A673 (cell line): ENCODE results near the gene TRPC4. TPM values are rescaled to one million over a fixed set of nuclear protein-coding genes. Genes with fewer than 3 reads are reported as not detected.
A peak's percentile ranks its signal among the peaks of the same experiment; 100 is the strongest.

ENCODE experiments used
- BruUV-seq: library from RNA; stranded (reverse); fragments of 400-500 nt; replicated peaks from 2 replicates; lab custom pipeline; 2021; lab: Mats Ljungman, UMichigan
- CTCF ChIA-PET: fragments of 300-600 bp; sonication (Branson Sonifier 250); formaldehyde crosslinking; loops from one replicate; lab custom pipeline; 2022; ENCODE audit warnings: antibody characterized with exemption; lab: Charles Lee
- POLR2A ChIA-PET: fragments of 300-600 bp; sonication (Branson Sonifier 250); formaldehyde crosslinking; loops from one replicate; lab custom pipeline; 2022; ENCODE audit warnings: antibody characterized with exemption; ENCODE audit not compliant: low non-redundant PET; lab: Charles Lee
- DNase-seq: peaks from one replicate; pipeline ENCODE4 v3.0.0-alpha.2; 2015; ENCODE audit warnings: low spot score
- H3K27ac ChIP-seq: fragments of 200-600 bp; sonication (generic); 2 replicates; pipeline ENCODE4 v1.5.1; 2016; ENCODE audit warnings: mixed run types, low read depth, mild to moderate bottlenecking, mixed read lengths, antibody characterized with exemption, low read length; ENCODE audit not compliant: poor library complexity, severe bottlenecking
- H3K27me3 ChIP-seq: fragments of 200-600 bp; sonication (generic); replicated peaks from 2 replicates; pipeline ENCODE4 v1.6.1; 2017; ENCODE audit warnings: mixed run types, low read depth, mild to moderate bottlenecking, mixed read lengths, antibody characterized with exemption, low read length; ENCODE audit not compliant: insufficient read depth, poor library complexity
- H3K36me3 ChIP-seq: fragments of 200-600 bp; sonication (generic); 2 replicates; pipeline ENCODE4 v1.6.1; 2016; ENCODE audit warnings: mixed run types, mild to moderate bottlenecking, mixed read lengths, antibody characterized with exemption, low read length; ENCODE audit not compliant: insufficient read depth, poor library complexity, severe bottlenecking
- H3K4me1 ChIP-seq: fragments of 200-600 bp; sonication (generic); 2 replicates; pipeline ENCODE4 v1.6.1; 2017; ENCODE audit warnings: mixed run types, mild to moderate bottlenecking, mixed read lengths, antibody characterized with exemption, low read length; ENCODE audit not compliant: insufficient read depth, poor library complexity, severe bottlenecking
- H3K4me3 ChIP-seq: fragments of 200-600 bp; sonication (generic); 2 replicates; pipeline ENCODE4 v1.5.1; 2016; ENCODE audit warnings: low read depth, mixed run types, mild to moderate bottlenecking, mixed read lengths, low read length; ENCODE audit not compliant: poor library complexity, severe bottlenecking
- H3K9me3 ChIP-seq: fragments of 200-600 bp; sonication (generic); 2 replicates; pipeline ENCODE4 v1.6.1; 2016; ENCODE audit warnings: mixed run types, low read depth, mild to moderate bottlenecking, mixed read lengths, antibody characterized with exemption, low read length; ENCODE audit not compliant: poor library complexity, severe bottlenecking
- EZH2 ChIP-seq: fragments of 200-600 bp; sonication (generic); IDR thresholded peaks from 2 replicates; pipeline ENCODE4 v1.6.1; 2017; ENCODE audit warnings: borderline replicate concordance, low read depth, mild to moderate bottlenecking, mixed read lengths, antibody characterized with exemption, low read length; ENCODE audit not compliant: poor library complexity, severe bottlenecking
- intact Hi-C: fragments of 100-400 bp; cut with micrococcal nuclease; formaldehyde crosslinking; loops from one replicate; pipeline ENCODE4 v1.10.0; 2022; ENCODE audit not compliant: unreplicated experiment
- total RNA-seq: library from RNA; stranded (reverse); gene quantifications from 2 replicates; pipeline ENCODE4 v1.2.3, GENCODE V29; 2021
- TF ChIP-seq, protein P1 (sequence below): fragments of 300-800, 200-600 bp; sonication (generic); conservative IDR thresholded peaks from 2 replicates; pipeline ENCODE4 v1.5.1; 2017; ENCODE audit warnings: low read depth, mild to moderate bottlenecking, antibody characterized with exemption, low read length, moderate library complexity, mixed read lengths

Gene TRPC4
- total RNA-seq, 1 experiment from 2014 or later: 27.0 TPM

- BruUV-seq: no TSS peak
- Histone ChIP-seq H3K4me3 (no peak overlapping the region), H3K27me3 (no peaks in the 10 kb centered on the region), H3K9me3 (no peaks in the 10 kb centered on the region), H3K36me3 (peaks cover 3% of the 10 kb centered on the region), H3K27ac (no peak overlapping the region), H3K4me1 (no peaks in the 10 kb centered on the region)
- TF ChIP-seq EZH2: no peak
- TF ChIP-seq, protein P1, sequence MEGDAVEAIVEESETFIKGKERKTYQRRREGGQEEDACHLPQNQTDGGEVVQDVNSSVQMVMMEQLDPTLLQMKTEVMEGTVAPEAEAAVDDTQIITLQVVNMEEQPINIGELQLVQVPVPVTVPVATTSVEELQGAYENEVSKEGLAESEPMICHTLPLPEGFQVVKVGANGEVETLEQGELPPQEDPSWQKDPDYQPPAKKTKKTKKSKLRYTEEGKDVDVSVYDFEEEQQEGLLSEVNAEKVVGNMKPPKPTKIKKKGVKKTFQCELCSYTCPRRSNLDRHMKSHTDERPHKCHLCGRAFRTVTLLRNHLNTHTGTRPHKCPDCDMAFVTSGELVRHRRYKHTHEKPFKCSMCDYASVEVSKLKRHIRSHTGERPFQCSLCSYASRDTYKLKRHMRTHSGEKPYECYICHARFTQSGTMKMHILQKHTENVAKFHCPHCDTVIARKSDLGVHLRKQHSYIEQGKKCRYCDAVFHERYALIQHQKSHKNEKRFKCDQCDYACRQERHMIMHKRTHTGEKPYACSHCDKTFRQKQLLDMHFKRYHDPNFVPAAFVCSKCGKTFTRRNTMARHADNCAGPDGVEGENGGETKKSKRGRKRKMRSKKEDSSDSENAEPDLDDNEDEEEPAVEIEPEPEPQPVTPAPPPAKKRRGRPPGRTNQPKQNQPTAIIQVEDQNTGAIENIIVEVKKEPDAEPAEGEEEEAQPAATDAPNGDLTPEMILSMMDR: no peak
- peak; percentile 37 for DNase-seq
- ChIA-PET CTCF (no interaction called here), POLR2A (no interaction called here)
- intact Hi-C loops: no loop called here
Measured at GRCh38 chr13:37656247-37656940, 213.2 kb downstream of the TRPC4 start.

DNA sequence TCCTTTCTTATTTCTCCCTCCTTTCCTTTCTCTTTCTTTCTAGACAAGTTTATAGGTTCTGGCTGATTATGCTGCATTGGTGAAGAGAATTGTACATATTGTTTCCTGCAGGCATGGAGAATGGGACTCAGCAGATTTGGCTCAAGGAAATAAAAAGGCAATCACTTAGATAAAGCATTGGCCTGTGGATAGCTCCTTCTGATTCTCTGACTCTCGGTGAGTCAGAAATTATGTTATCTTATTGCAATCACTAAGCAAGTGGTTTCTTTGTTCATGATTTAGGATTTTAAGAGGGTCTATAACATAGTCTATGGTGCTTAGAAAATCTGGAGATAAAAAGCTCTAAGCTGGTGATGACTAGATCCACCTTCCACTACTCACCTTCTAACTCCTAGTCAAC is 217.0 kb downstream of the TRPC4 start:
- DNase-seq: no peak
- no peaks in the 10 kb centered on the region for H3K27me3 ChIP-seq
- ChIA-PET POLR2A (no interaction called here), CTCF (no interaction called here)
- no TSS peak for BruUV-seq
- intact Hi-C loops: no loop called here
- no peaks in the 10 kb centered on the region for H3K36me3 ChIP-seq
- H3K4me1 ChIP-seq: no peaks in the 10 kb centered on the region
- H3K27ac ChIP-seq: no peak overlapping the region
- TF ChIP-seq, protein P1: no peak
- TF ChIP-seq EZH2: no peak
- H3K4me3 ChIP-seq: no peak overlapping the region
- H3K9me3 ChIP-seq: no peaks in the 10 kb centered on the region

GRCh38 chr13:37651891-37652290 is 217.7 kb downstream of the TRPC4 start:
- ChIA-PET CTCF (no interaction called here), POLR2A (no interaction called here)
- Histone ChIP-seq H3K27ac (no peak overlapping the region), H3K4me3 (no peak overlapping the region), H3K9me3 (no peaks in the 10 kb centered on the region), H3K4me1 (no peaks in the 10 kb centered on the region), H3K36me3 (no peaks in the 10 kb centered on the region), H3K27me3 (no peaks in the 10 kb centered on the region)
- no peak for DNase-seq
- intact Hi-C loops: no loop called here
- BruUV-seq: no TSS peak
- TF ChIP-seq, protein P1: no peak
- no peak for TF ChIP-seq EZH2
